Activated naive CD8-positive, alpha-beta T cell treated with anti-CD3 and anti-CD28 coated beads, Interleukin-2, amount 50 U/mL, for 24 hours (primary cell): ENCODE results near the gene SMAD7.

Experiments
- ATAC-seq: fragments of 150-1000 bp; cut with Tn5 transposase; one replicate; pipeline ENCODE4 v1.10.0; 2021
- DNase-seq: peaks from one replicate; pipeline ENCODE4 v3.0.0; 2021
- H3K27ac Mint-ChIP-seq: one replicate; pipeline ENCODE4 v1.8.0; 2021; ENCODE audit warnings: mild to moderate bottlenecking, mixed read lengths
- H3K27me3 Mint-ChIP-seq: one replicate; pipeline ENCODE4 v1.8.0; 2021; ENCODE audit warnings: mixed read lengths
- H3K36me3 Mint-ChIP-seq: one replicate; pipeline ENCODE4 v1.8.0; 2021; ENCODE audit warnings: low read depth, mixed read lengths
- H3K4me1 Mint-ChIP-seq: one replicate; pipeline ENCODE4 v1.8.0; 2021; ENCODE audit warnings: mixed read lengths
- H3K4me3 Mint-ChIP-seq: one replicate; pipeline ENCODE4 v1.8.0; 2021; ENCODE audit warnings: mild to moderate bottlenecking, moderate library complexity, mixed read lengths
- H3K9me3 Mint-ChIP-seq: one replicate; pipeline ENCODE4 v1.8.0; 2021; ENCODE audit warnings: mixed read lengths

The SMAD7 gene

DNA sequence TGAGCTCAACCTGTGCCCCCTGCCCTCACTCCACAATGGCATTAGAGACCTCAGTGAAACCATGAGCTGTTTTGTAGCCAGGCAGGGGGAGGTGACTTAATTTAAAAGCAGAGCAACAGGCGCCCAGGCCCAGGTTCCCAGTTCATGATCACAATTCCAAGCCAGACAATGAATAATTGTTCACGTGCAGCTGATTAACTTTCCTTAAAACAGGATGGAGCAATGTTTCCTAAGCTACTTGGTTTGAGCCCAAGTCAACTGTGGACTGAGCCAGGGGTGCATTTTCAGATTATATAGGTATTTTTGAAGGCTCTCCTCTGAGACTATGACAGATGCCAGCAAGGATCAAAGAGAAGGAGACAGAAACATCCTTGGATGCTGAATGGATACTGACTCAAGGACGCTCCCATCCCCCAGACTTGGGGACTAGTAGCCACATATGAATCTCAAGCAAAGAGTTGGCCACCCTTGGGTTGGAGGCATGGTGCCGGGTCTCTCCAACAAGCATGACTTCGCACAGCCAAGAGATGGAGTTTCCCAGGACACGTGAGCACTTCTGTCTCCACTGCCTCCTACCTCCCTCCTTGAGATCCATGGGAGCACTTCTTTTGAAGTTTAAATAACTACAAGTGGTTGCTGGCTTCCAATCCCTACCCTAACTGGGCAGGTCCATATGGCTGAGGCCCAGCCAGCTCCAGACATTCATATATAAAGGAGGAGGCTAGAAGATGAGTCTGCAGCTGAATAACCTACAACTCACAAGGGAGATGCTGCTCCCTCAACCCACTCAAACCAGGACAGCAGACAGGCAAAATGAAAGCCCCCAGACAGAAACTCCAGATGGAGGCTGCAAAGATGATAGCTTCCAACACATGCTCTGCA lies 12.7 kb downstream of the SMAD7 start:
- DNase-seq: no peak
- peaks cover 95% of the 10 kb centered on the region for H3K4me1 Mint-ChIP-seq
- H3K36me3 Mint-ChIP-seq: peaks cover 29% of the 10 kb centered on the region
- no peaks in the 10 kb centered on the region for H3K9me3 Mint-ChIP-seq
- H3K4me3 Mint-ChIP-seq: no peak overlapping the region
- ATAC-seq: no peak
- H3K27ac Mint-ChIP-seq: no peak overlapping the region
- H3K27me3 Mint-ChIP-seq: no peaks in the 10 kb centered on the region

DNA sequence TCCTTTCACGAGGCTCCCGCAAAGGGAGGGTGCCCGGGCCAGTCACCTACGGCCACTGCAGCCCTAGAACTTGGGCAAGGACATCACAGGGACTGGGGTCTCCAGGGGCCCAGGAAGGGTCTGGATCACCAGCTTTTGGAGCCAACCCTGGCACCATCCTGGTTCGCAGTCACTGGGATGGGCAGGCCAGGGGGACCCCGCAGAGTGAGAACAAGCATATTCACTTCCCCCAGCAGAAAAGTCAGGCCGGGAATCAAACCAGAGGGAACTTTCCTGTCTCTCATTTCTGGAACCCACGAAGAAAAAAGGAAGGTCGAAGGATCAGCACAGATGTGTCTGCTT lies 15.4 kb downstream of the SMAD7 start:
- DNase-seq: no peak
- Mint-ChIP-seq H3K27ac (peak overlapping the region; percentile 87), H3K9me3 (no peaks in the 10 kb centered on the region), H3K4me3 (peak overlapping the region; percentile 43), H3K36me3 (peaks cover 20% of the 10 kb centered on the region), H3K4me1 (peaks cover 94% of the 10 kb centered on the region), H3K27me3 (no peaks in the 10 kb centered on the region)
- no peak for ATAC-seq

DNA sequence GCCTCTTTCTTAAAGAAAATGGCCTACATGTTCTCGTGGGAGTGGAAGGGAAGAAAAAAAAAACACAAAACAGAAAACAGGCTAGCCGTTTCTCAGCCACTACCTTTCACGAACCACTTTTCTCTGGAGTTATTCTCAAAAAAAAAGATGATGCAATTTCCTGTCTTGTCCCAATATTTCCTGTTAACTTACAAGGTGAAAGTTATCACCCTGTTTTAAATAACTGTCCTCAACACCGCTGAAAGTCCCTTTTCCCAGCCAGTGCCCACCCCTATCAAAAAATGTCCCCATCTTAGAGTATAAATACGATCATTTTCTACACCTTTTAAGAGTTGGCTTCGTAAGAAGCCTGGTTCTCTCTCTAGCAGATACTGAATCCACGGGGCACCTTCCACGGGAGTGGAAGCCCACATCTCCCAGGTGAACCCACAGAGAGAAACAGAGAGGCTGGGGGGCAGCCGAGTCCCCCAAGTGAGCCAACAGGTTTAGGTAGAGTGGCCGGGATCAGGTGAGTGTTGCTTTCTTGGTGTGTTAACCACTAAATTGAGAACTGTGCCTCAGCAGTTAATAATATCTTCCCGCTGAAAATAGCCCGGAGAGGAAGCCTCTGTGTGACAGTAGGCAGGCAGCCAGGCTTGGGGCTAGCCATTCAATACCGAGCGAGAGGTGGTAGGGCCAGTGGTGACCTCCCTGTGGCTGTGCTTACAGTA lies 15.9 kb downstream of the SMAD7 start:
- peak overlapping the region; percentile 68 for H3K4me3 Mint-ChIP-seq
- H3K36me3 Mint-ChIP-seq: peaks cover 20% of the 10 kb centered on the region
- no peak for ATAC-seq
- peak overlapping the region; percentile 87 for H3K27ac Mint-ChIP-seq
- H3K27me3 Mint-ChIP-seq: no peaks in the 10 kb centered on the region
- no peaks in the 10 kb centered on the region for H3K9me3 Mint-ChIP-seq
- no peak for DNase-seq
- H3K4me1 Mint-ChIP-seq: peaks cover 94% of the 10 kb centered on the region

- DNase-seq (no peak), ATAC-seq (no peak)
- Mint-ChIP-seq H3K9me3 (no peaks in the 10 kb centered on the region), H3K36me3 (peaks cover 20% of the 10 kb centered on the region), H3K27me3 (no peaks in the 10 kb centered on the region), H3K4me1 (peaks cover 94% of the 10 kb centered on the region), H3K27ac (peak overlapping the region; percentile 87), H3K4me3 (peak overlapping the region; percentile 68)
These were observed 16.4 kb downstream of the SMAD7 start for GRCh38 chr18:48934415-48934722.

DNA sequence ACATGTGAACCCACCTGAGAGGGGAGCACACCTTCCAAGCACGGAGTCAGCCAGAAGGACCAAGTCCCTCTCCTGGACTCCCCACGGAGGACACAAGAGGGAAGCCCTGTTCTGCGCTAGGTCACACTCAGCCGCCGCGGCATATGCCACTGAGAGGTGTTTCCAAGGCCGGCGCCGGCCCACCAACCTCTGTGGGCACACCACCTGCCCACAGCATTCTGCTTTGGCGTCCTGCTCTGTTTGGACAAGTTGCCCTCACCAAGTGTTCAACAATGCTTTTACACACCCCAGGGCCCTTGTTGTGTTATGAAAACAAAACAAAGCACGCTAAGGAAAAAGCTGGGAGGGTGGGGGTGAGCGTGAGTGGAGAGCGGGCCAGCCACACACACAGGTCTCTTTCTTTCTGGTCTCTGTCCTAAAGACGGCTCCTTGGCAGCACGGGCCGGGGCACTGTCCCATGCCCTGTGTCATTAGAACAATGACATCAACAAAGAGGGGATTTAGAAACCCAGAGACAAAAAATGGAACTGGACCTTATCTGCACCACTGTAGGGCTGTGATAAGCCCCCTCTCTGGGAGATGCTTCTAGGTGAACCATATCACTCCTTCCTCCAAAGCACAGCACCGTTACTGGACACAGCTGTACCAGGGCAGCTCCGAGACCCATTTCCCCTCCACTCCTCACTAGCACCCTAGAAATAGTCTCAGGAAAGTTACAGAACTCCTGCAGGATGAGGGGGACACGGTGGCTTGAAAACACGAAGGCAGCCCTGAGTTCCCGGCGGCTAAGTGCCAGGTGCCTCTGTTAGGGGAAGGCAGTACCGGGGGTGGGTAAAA lies 17.0 kb downstream of the SMAD7 start:
- peak overlapping the region; percentile 68 for H3K4me3 Mint-ChIP-seq

GRCh38 chr18:48932822-48933510 lies 17.8 kb downstream of the SMAD7 start:
- no peak for DNase-seq
- no peak for ATAC-seq
- H3K4me3 Mint-ChIP-seq: peak overlapping the region; percentile 58
- H3K27me3 Mint-ChIP-seq: no peaks in the 10 kb centered on the region
- H3K27ac Mint-ChIP-seq: peak overlapping the region; percentile 73
- peaks cover 96% of the 10 kb centered on the region for H3K4me1 Mint-ChIP-seq
- no peaks in the 10 kb centered on the region for H3K9me3 Mint-ChIP-seq
- peaks cover 16% of the 10 kb centered on the region for H3K36me3 Mint-ChIP-seq

More for the DNA sequence above, 17.0 kb downstream of the SMAD7 start:
- Mint-ChIP-seq H3K9me3 (no peaks in the 10 kb centered on the region), H3K36me3 (peaks cover 20% of the 10 kb centered on the region), H3K4me1 (peaks cover 96% of the 10 kb centered on the region), H3K27ac (peak overlapping the region; percentile 87), H3K27me3 (no peaks in the 10 kb centered on the region)
- no peak for ATAC-seq
- DNase-seq: no peak

- H3K4me3 Mint-ChIP-seq: peak overlapping the region; percentile 58
- no peak for ATAC-seq
- H3K36me3 Mint-ChIP-seq: peaks cover 16% of the 10 kb centered on the region
- no peaks in the 10 kb centered on the region for H3K27me3 Mint-ChIP-seq
- H3K4me1 Mint-ChIP-seq: peaks cover 97% of the 10 kb centered on the region
- no peaks in the 10 kb centered on the region for H3K9me3 Mint-ChIP-seq
- peak overlapping the region; percentile 73 for H3K27ac Mint-ChIP-seq
- DNase-seq: no peak
These were observed 18.3 kb downstream of the SMAD7 start for GRCh38 chr18:48932462-48932818.

- no peaks in the 10 kb centered on the region for H3K27me3 Mint-ChIP-seq
- H3K27ac Mint-ChIP-seq: peak overlapping the region; percentile 73
- H3K4me1 Mint-ChIP-seq: peaks cover 98% of the 10 kb centered on the region
- DNase-seq (peak; percentile 39), ATAC-seq (peak; percentile 41)
- peak overlapping the region; percentile 58 for H3K4me3 Mint-ChIP-seq
- no peaks in the 10 kb centered on the region for H3K9me3 Mint-ChIP-seq
- peaks cover 19% of the 10 kb centered on the region for H3K36me3 Mint-ChIP-seq
These were observed 18.9 kb downstream of the SMAD7 start for GRCh38 chr18:48931680-48932461.

DNA sequence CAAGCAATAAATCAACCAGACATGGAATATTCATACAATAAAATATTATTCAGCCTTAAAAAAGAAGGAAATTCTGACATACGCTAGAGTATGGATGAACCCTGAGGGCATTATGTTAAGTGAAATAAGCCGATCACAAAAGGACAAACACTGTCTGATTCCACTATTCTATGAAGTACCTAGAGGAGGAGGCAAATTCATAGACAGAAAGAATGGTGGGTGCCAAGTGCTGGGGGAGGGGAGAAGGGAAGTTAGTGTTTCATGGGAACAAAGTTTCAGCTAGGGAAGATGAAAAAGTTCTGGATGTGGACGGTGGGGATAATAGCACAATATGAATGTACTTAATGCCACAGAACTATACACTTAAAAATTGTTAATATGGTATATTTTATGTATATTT lies 19.8 kb downstream of the SMAD7 start:
- H3K27me3 Mint-ChIP-seq: no peaks in the 10 kb centered on the region
- peaks cover 98% of the 10 kb centered on the region for H3K4me1 Mint-ChIP-seq
- no peaks in the 10 kb centered on the region for H3K9me3 Mint-ChIP-seq
- peak overlapping the region; percentile 15 for H3K27ac Mint-ChIP-seq
- DNase-seq (no peak), ATAC-seq (no peak)
- H3K36me3 Mint-ChIP-seq: peaks cover 15% of the 10 kb centered on the region
- H3K4me3 Mint-ChIP-seq: no peak overlapping the region

GRCh38 chr18:48929941-48930713 lies 20.6 kb downstream of the SMAD7 start:
- Mint-ChIP-seq H3K9me3 (no peaks in the 10 kb centered on the region), H3K36me3 (peaks cover 10% of the 10 kb centered on the region), H3K27me3 (no peaks in the 10 kb centered on the region), H3K27ac (peak overlapping the region; percentile 92), H3K4me3 (no peak overlapping the region), H3K4me1 (peaks cover 98% of the 10 kb centered on the region)
- DNase-seq (no peak), ATAC-seq (no peak)

DNA sequence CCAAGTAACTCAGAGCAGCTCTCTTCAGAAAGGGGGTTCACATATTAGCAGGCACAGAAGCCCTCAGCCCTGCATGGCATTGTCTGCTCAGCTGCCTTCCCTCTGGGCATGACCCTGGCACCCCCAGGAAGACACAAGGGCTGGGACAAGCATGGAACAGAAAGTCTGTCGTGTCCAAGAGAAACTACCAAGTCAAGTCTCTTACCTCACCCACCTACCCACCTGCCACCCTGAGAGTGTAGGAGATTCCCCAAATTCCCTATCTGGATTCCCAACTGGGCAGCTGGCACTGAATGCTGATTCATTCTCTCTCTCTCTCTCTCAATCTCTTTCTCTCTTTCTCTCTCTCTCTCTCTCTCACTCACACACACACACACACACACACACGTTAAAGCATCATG lies 21.6 kb downstream of the SMAD7 start:
- peak overlapping the region; percentile 92 for H3K27ac Mint-ChIP-seq
- no peaks in the 10 kb centered on the region for H3K9me3 Mint-ChIP-seq
- H3K36me3 Mint-ChIP-seq: peaks cover 10% of the 10 kb centered on the region
- peak overlapping the region; percentile 71 for H3K4me3 Mint-ChIP-seq
- no peak for DNase-seq
- no peak for ATAC-seq
- peaks cover 98% of the 10 kb centered on the region for H3K4me1 Mint-ChIP-seq
- no peaks in the 10 kb centered on the region for H3K27me3 Mint-ChIP-seq

- H3K27me3 Mint-ChIP-seq: no peaks in the 10 kb centered on the region
- peak overlapping the region; percentile 92 for H3K27ac Mint-ChIP-seq
- H3K9me3 Mint-ChIP-seq: no peaks in the 10 kb centered on the region
- H3K36me3 Mint-ChIP-seq: peaks cover 11% of the 10 kb centered on the region
- ATAC-seq: peak; percentile 95
- H3K4me1 Mint-ChIP-seq: peaks cover 98% of the 10 kb centered on the region
- peak; percentile 80 for DNase-seq
- peak overlapping the region; percentile 71 for H3K4me3 Mint-ChIP-seq
These were observed 22.0 kb downstream of the SMAD7 start for GRCh38 chr18:48928787-48929186.
